Thyroid gland (tissue), 4 donors: ENCODE data around the gene ARHGEF28. TPM values are rescaled to one million over a fixed set of nuclear protein-coding genes. Genes with fewer than 3 reads are reported as not detected.

Experiments
- DNase-seq, 2 donors: peaks; one replicate each; pipeline ENCODE4 v3.0.0-alpha.2; 2019
- H3K27ac ChIP-seq, 3 donors: fragments of 200-600 bp; sonication (generic); 1 replicate in 2 of 3; 2 replicates in 1 of 3; pipeline ENCODE4 v1.5.1; 2016 to 2019; ENCODE audit warnings: mild to moderate bottlenecking in 1 of 3, moderate library complexity in 1 of 3
- H3K27me3 ChIP-seq: fragments of 200-600 bp; sonication (generic); one replicate; pipeline ENCODE4 v1.5.1; 2019
- H3K36me3 ChIP-seq, 2 donors: fragments of 200-600 bp; sonication (generic); one replicate each; pipeline ENCODE4 v1.5.1; 2016 to 2019
- H3K4me1 ChIP-seq, 2 donors: fragments of 200-600 bp; sonication (generic); one replicate each; pipeline ENCODE4 v1.5.1; 2017 to 2019
- H3K4me3 ChIP-seq, 3 donors: fragments of 200-600 bp; sonication (generic); replicated peaks in 1 of 3; 1 replicate in 2 of 3; 2 replicates in 1 of 3; pipeline ENCODE4 v1.5.1; 2016; ENCODE audit warnings: mild to moderate bottlenecking in 1 of 3
- H3K9me3 ChIP-seq: fragments of 200-600 bp; sonication (generic); one replicate; pipeline ENCODE4 v1.5.1; 2017
- POLR2A ChIP-seq, 2 donors: fragments of 450-650 bp; IDR thresholded peaks; one replicate each; pipeline ENCODE4 v1.6.1; 2017; ENCODE audit warnings: antibody characterized with exemption in 2 of 2, mild to moderate bottlenecking in 2 of 2, moderate library complexity in 1 of 2
- WGBS, 2 donors: methylation state at CpG; one replicate each; pipeline ENCODE4 v1.1.5; 2017; 5-methylcytosine and 5-hydroxymethylcytosine counted together
- intact Hi-C: fragments of 100-400 bp; cut with DNase I; formaldehyde crosslinking; loops from one replicate; pipeline ENCODE4 v1.15.1; 2023
- total RNA-seq, 4 donors: library from RNA; depleted of rRNA; stranded (reverse); fragments of >200 nt; gene quantifications; one replicate each; pipeline ENCODE4 v1.2.3, GENCODE V29; 2016
- TF ChIP-seq, protein P1 (sequence below), 6 experiments: fragments of 200-600 bp in 3 of 6; fragments of 450-650 bp in 3 of 6; sonication (generic) in 3 of 6; IDR thresholded peaks; one replicate each; pipeline ENCODE4 v1.5.1; 2016 to 2019; ENCODE audit warnings: antibody characterized with exemption in 6 of 6, mild to moderate bottlenecking in 2 of 6, inconsistent platforms in 1 of 6, moderate library complexity in 1 of 6

The ARHGEF28 gene
- total RNA-seq, 4 donors from 2014 or later = 43.6 to 58.8 (median 55.3) TPM

DNA sequence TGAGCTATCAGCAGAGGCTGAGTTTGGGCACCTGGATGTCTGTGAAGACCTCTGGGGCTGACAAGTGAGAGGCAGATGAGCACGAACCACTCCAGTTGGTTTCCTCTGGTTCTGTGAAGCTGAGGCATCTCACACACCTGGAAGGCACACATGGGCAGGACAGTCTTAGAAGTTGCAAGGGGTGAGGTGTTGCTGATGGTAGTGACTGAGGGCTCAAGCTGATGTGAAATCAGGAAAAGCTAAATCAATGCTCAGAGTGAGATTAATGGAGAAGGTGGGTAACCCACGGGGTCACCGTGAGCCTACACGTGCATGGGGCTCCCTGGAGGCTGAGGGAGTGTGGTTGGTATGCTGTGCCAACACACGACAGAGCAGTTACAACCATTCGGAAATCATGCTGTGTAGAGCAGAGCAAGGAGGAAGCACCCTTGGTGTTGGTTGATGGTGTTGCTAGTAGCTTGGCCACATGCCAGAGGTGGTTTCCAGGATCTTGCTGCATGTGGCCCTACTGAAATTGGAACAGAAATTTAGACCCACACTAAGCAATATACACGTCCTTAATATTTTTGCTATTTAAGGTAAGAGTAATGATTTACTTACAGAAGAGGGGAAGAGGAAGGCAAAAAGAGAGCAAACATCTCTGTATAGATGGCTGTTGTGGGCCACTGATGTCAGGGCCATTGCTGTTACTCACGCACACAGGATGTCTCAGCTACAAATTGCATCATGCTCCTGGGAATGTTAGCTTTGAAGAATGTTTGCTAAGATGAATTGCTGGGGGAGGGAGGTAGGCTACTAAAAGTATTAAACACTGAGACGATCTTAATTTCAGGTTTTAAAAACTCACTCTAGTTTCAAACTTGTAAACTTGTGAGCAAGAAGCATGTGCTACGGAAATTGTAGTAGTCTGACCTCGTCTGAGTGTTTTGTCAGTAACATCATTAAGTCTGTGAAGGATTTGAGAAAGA lies 170.5 kb downstream of the ARHGEF28 start:
- intact Hi-C loops = no loop called here

DNA sequence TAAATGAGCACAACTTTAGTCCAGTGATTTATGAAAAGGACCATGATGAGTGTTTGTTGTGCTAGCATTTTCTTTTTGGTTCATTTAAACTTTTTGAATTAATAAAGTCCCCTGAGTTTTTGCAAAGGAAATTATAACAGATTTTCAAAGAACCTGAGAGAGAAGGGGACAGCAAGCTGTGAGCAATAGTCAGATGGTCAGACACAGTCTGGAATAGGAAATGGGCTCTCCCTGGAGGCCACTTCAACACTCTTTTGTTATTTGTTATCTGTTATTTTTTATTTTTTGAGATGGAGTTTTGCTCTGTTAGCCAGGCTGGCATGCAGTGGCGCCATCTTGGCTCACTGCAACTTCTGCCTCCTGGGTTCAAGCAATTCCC lies 171.1 kb downstream of the ARHGEF28 start:
- WGBS, 2 donors = 90 to 96% methylated on average over 1 of the region's 1 CpG

More for the DNA sequence above, 170.5 kb downstream of the ARHGEF28 start:
- H3K4me1 ChIP-seq = peaks cover 0 to 8% of the 10 kb centered on the region in 2 donors
- no peaks in the 10 kb centered on the region for H3K27me3 ChIP-seq
- peak; percentile 29 to 34 for DNase-seq
- H3K4me3 ChIP-seq = no peak overlapping the region
- TF ChIP-seq POLR2A (IDR thresholded peaks at IDR 0.05) = no peak
- TF ChIP-seq, protein P1, sequence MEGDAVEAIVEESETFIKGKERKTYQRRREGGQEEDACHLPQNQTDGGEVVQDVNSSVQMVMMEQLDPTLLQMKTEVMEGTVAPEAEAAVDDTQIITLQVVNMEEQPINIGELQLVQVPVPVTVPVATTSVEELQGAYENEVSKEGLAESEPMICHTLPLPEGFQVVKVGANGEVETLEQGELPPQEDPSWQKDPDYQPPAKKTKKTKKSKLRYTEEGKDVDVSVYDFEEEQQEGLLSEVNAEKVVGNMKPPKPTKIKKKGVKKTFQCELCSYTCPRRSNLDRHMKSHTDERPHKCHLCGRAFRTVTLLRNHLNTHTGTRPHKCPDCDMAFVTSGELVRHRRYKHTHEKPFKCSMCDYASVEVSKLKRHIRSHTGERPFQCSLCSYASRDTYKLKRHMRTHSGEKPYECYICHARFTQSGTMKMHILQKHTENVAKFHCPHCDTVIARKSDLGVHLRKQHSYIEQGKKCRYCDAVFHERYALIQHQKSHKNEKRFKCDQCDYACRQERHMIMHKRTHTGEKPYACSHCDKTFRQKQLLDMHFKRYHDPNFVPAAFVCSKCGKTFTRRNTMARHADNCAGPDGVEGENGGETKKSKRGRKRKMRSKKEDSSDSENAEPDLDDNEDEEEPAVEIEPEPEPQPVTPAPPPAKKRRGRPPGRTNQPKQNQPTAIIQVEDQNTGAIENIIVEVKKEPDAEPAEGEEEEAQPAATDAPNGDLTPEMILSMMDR (IDR thresholded peaks at IDR 0.05) = no peak
- H3K9me3 ChIP-seq = no peaks in the 10 kb centered on the region
- H3K27ac ChIP-seq = peak overlapping the region in 2 of 3 donors; percentile 8 to 17
- 67 to 69% methylated on average over 11 of the region's 11 CpGs for WGBS, 2 donors
- H3K36me3 ChIP-seq = no peaks in the 10 kb centered on the region

GRCh38 chr5:73799401-73799972 lies 173.5 kb downstream of the ARHGEF28 start:
- peaks cover 0 to 5% of the 10 kb centered on the region in 2 donors for H3K4me1 ChIP-seq
- no peaks in the 10 kb centered on the region for H3K27me3 ChIP-seq
- no peak overlapping the region for H3K4me3 ChIP-seq
- TF ChIP-seq, protein P1 (IDR thresholded peaks at IDR 0.05) = no peak
- no peak for TF ChIP-seq POLR2A (IDR thresholded peaks at IDR 0.05)
- 95 to 97% methylated on average over 3 of the region's 3 CpGs for WGBS, 2 donors
- intact Hi-C loops = no loop called here
- H3K36me3 ChIP-seq = no peaks in the 10 kb centered on the region
- no peak overlapping the region for H3K27ac ChIP-seq
- no peak for DNase-seq
- H3K9me3 ChIP-seq = no peaks in the 10 kb centered on the region

More for the DNA sequence above, 171.1 kb downstream of the ARHGEF28 start:
- Histone ChIP-seq H3K27ac (peak overlapping the region in 1 of 3 donors; percentile 17), H3K4me1 (peaks cover 0 to 9% of the 10 kb centered on the region in 2 donors), H3K9me3 (no peaks in the 10 kb centered on the region), H3K27me3 (no peaks in the 10 kb centered on the region), H3K4me3 (no peak overlapping the region), H3K36me3 (no peaks in the 10 kb centered on the region)
- TF ChIP-seq POLR2A (IDR thresholded peaks at IDR 0.05) = no peak
- TF ChIP-seq, protein P1 (IDR thresholded peaks at IDR 0.05) = no peak
- intact Hi-C loops = no loop called here
- no peak for DNase-seq

GRCh38 chr5:73801686-73802085 lies 175.7 kb downstream of the ARHGEF28 start:
- no peak overlapping the region for H3K4me3 ChIP-seq
- TF ChIP-seq POLR2A (IDR thresholded peaks at IDR 0.05) = no peak
- TF ChIP-seq, protein P1 (IDR thresholded peaks at IDR 0.05) = no peak
- H3K9me3 ChIP-seq = no peaks in the 10 kb centered on the region
- H3K36me3 ChIP-seq = no peaks in the 10 kb centered on the region
- WGBS, 2 donors = 87 to 90% methylated on average over 2 of the region's 2 CpGs
- DNase-seq = no peak
- H3K27ac ChIP-seq = no peak overlapping the region
- H3K27me3 ChIP-seq = no peaks in the 10 kb centered on the region
- intact Hi-C loops = no loop called here
- peaks cover 0 to 5% of the 10 kb centered on the region in 2 donors for H3K4me1 ChIP-seq

DNA sequence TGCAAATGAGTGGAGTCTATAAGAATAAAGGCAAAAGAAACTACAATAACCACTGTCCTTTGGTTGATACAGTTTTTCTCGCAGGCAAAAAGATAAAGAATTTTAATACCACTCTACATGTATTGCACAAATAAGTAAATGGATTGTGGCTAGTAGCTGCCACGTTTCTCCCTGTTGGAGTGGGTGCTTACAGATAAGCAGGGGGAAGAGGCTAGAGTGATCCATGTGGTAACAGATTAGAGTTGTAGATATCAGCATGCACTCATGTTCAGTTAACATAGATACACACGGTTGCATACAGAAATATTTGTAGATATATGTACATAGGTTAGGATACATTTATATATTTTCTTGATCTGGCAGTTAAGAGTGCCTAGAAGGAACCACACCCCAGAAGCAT lies 179.5 kb downstream of the ARHGEF28 start:
- 78 to 81% methylated on average over 3 of the region's 3 CpGs for WGBS, 2 donors
- Histone ChIP-seq H3K4me1 (peaks cover 0 to 10% of the 10 kb centered on the region in 2 donors), H3K4me3 (no peak overlapping the region), H3K27ac (no peak overlapping the region), H3K36me3 (no peaks in the 10 kb centered on the region), H3K9me3 (no peaks in the 10 kb centered on the region), H3K27me3 (no peaks in the 10 kb centered on the region)
- intact Hi-C loops = no loop called here
- DNase-seq = no peak
- TF ChIP-seq POLR2A (IDR thresholded peaks at IDR 0.05) = no peak
- TF ChIP-seq, protein P1 (IDR thresholded peaks at IDR 0.05) = no peak
